DOHH2 (cell line): ENCODE results near the gene NNAT.
"Not testable (repeated sequence)": the region's sequence is repeated elsewhere in the genome, so short reads cannot be mapped to it uniquely, and the experiment has no call there.

Experiments
- H3F3A ChIP-seq: fragments of 200-600 bp; sonication (generic), shearing (Covaris generic); 2 replicates; pipeline ENCODE4 v1.6.0; 2016; ENCODE audit warnings: antibody characterized with exemption, mild to moderate bottlenecking; ENCODE audit not compliant: control insufficient read depth, insufficient read depth
- H3K27ac ChIP-seq: fragments of 200-600 bp; sonication (generic); 2 replicates; pipeline ENCODE4 v1.5.1; 2014; ENCODE audit warnings: low read depth, mild to moderate bottlenecking, low read length, moderate library complexity
- H3K27me3 ChIP-seq: fragments of 200-600 bp; sonication (generic); 2 replicates; pipeline ENCODE4 v1.6.1; 2014; ENCODE audit warnings: mild to moderate bottlenecking, low read length, mixed read lengths; ENCODE audit not compliant: control insufficient read depth
- H3K36me3 ChIP-seq: fragments of 200-600 bp; sonication (generic); 2 replicates; pipeline ENCODE4 v1.6.1; 2014; ENCODE audit warnings: mild to moderate bottlenecking, low read length, moderate library complexity, mixed read lengths; ENCODE audit not compliant: control insufficient read depth
- H3K4me1 ChIP-seq: fragments of 200-600 bp; sonication (generic); 2 replicates; pipeline ENCODE4 v1.6.1; 2014; ENCODE audit warnings: mild to moderate bottlenecking, low read length, mixed read lengths; ENCODE audit not compliant: control insufficient read depth
- H3K4me2 ChIP-seq: fragments of 200-600 bp; sonication (generic); 2 replicates; pipeline ENCODE4 v1.6.0; 2014; ENCODE audit warnings: mild to moderate bottlenecking, low read length, moderate library complexity
- H3K4me3 ChIP-seq: fragments of 200-600 bp; sonication (generic); 2 replicates; pipeline ENCODE4 v1.5.1; 2014; ENCODE audit warnings: mild to moderate bottlenecking, low read length, mixed read lengths
- H3K79me2 ChIP-seq: fragments of 200-600 bp; sonication (generic); 2 replicates; pipeline ENCODE4 v1.6.1; 2014; ENCODE audit warnings: mild to moderate bottlenecking, low read length, mixed read lengths; ENCODE audit not compliant: control insufficient read depth
- H3K9me2 ChIP-seq: fragments of 200-600 bp; sonication (generic); replicated peaks from 2 replicates; pipeline ENCODE4 v1.6.1; 2014; ENCODE audit warnings: mild to moderate bottlenecking, low read length, mixed read lengths; ENCODE audit not compliant: control insufficient read depth
- H3K9me3 ChIP-seq: fragments of 200-600 bp; sonication (generic); 2 replicates; pipeline ENCODE4 v1.6.1; 2014; ENCODE audit warnings: antibody characterized with exemption, low read length, mixed read lengths; ENCODE audit not compliant: control insufficient read depth, insufficient read depth
- H4K20me1 ChIP-seq: fragments of 200-600 bp; sonication (generic); 2 replicates; pipeline ENCODE4 v1.6.0; 2014; ENCODE audit warnings: low read depth, mild to moderate bottlenecking, antibody characterized with exemption, low read length, moderate library complexity; ENCODE audit not compliant: control insufficient read depth, insufficient read depth
- EZH2phosphoT487 ChIP-seq: fragments of 200-600 bp; sonication (generic); IDR thresholded peaks from 2 replicates; pipeline ENCODE4 v1.6.1; 2017; ENCODE audit warnings: borderline replicate concordance, mild to moderate bottlenecking, antibody characterized with exemption, low read length, moderate library complexity, mixed read lengths
- TF ChIP-seq, protein P1 (sequence below): fragments of 200-600 bp; sonication (generic); IDR thresholded peaks from one replicate; pipeline ENCODE4 v1.5.1; 2014; ENCODE audit warnings: antibody characterized with exemption, mild to moderate bottlenecking, low read depth, low read length; ENCODE audit not compliant: poor library complexity, severe bottlenecking

Gene NNAT, protein sequence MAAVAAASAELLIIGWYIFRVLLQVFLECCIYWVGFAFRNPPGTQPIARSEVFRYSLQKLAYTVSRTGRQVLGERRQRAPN

DNA sequence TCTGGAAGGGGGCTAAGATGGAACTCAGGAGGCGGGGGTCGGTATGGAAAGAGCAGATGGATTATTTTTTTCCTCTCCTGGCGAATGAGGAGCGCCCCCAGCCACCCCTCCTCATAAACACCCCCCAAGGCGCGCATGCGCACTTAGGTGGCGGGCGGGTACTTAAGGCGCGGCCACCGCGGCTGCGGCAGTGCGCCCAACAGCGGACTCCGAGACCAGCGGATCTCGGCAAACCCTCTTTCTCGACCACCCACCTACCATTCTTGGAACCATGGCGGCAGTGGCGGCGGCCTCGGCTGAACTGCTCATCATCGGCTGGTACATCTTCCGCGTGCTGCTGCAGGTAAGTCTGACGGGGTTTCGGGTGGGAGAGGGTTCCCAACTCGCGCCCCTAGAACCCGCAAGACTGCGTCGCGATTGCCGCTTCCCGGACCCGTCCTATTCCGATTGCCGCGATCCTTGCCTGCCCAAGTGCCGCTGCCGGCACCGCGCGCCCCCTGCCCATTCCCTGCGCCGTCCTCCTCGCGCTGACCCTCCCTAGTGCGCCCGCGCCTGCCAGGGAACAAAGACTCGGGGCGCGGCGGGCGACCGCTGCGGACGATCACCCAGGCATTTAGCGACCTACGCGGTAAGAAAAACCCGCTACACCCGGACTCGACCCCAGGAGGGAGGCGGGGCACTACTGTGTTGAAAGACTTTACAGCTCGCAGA, at the start of gene NNAT:
TSS of gene NNAT (plus strand) at position 190 of the 711 bp plus-strand sequence. CDS start at position 272, 82 bp downstream.
- no peaks in the 10 kb centered on the region for H3F3A ChIP-seq
- H3K9me2 ChIP-seq: no peaks in the 10 kb centered on the region
- peaks cover 63% of the 10 kb centered on the region for H3K79me2 ChIP-seq
- no peak for TF ChIP-seq EZH2phosphoT487
- TF ChIP-seq, protein P1, sequence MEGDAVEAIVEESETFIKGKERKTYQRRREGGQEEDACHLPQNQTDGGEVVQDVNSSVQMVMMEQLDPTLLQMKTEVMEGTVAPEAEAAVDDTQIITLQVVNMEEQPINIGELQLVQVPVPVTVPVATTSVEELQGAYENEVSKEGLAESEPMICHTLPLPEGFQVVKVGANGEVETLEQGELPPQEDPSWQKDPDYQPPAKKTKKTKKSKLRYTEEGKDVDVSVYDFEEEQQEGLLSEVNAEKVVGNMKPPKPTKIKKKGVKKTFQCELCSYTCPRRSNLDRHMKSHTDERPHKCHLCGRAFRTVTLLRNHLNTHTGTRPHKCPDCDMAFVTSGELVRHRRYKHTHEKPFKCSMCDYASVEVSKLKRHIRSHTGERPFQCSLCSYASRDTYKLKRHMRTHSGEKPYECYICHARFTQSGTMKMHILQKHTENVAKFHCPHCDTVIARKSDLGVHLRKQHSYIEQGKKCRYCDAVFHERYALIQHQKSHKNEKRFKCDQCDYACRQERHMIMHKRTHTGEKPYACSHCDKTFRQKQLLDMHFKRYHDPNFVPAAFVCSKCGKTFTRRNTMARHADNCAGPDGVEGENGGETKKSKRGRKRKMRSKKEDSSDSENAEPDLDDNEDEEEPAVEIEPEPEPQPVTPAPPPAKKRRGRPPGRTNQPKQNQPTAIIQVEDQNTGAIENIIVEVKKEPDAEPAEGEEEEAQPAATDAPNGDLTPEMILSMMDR: no peak
- peaks cover 10% of the 10 kb centered on the region; the same call in 1 of the 2 replicates for H4K20me1 ChIP-seq
- H3K4me3 ChIP-seq: peak within 1 kb of the TSS; percentile 48
- peaks cover 15% of the 10 kb centered on the region for H3K4me1 ChIP-seq
- peak within 1 kb of the TSS; percentile 35 for H3K4me2 ChIP-seq
- H3K27ac ChIP-seq: no peak within 1 kb of the TSS
- H3K9me3 ChIP-seq: no peaks in the 10 kb centered on the region
- 0 out of 2 replicates have a peak, but pooled peaks cover 2% of the 10 kb centered on the region for H3K36me3 ChIP-seq
- no peaks in the 10 kb centered on the region for H3K27me3 ChIP-seq

DNA sequence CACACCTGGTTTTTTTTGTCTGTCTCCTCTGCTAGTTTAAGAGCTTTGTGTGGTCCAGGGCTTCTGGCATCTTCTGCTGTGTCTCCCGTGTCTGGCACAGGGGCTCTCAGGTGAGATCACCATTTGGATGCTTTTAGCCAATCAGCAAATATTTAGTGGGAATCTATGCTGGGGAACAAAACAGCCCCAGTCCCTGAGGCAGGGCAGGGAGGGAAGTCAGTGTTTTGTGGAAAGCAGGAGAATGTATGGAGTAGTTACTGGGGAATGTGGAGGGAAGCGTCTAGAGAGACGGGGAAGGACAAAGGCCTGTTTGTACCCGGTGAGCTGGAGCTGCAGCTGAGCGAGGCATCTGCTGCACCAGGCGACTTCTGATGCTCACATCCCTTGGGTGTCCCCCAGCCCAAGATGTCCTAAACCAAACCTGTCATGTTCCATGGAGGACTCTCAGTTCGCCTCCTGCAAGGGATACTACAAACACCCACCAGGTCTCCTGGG, 49.3 kb upstream of the NNAT start:
- no peak overlapping the region for H3K4me3 ChIP-seq
- peaks cover 4% of the 10 kb centered on the region; the same call in 1 of the 2 replicates for H3K4me1 ChIP-seq
- TF ChIP-seq, protein P1: no peak
- no peak for TF ChIP-seq EZH2phosphoT487
- H3K27ac ChIP-seq: no peak overlapping the region
- no peak overlapping the region for H3K4me2 ChIP-seq
- no peaks in the 10 kb centered on the region for H3K36me3 ChIP-seq
- H3K27me3 ChIP-seq: peaks cover 8% of the 10 kb centered on the region; the same call in 1 of the 2 replicates
- no peaks in the 10 kb centered on the region for H3K79me2 ChIP-seq
- no peaks in the 10 kb centered on the region for H3K9me2 ChIP-seq
- no peaks in the 10 kb centered on the region for H4K20me1 ChIP-seq
- H3F3A ChIP-seq: no peaks in the 10 kb centered on the region
- H3K9me3 ChIP-seq: no peaks in the 10 kb centered on the region

DNA sequence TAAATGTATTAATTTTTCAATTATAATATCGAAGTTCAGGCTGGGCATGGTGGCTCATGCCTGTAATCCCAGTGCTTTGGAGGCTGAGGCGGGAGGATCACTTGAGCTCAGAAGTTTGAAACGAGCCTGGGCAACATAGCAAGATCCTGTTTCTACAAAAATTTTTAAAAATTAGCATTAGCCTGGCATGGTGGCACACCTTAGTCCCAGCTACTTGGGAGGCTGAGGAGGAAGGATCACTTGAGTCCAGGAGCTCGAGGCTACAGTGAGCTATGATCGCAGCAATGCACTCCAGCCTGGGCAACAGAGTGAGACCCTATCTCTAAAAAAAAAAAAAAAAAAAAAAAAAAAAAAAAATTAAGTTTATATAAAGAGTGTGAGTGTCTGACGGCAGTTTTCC, 48.6 kb upstream of the NNAT start:
- not testable (repeated sequence) for H3K27me3 ChIP-seq, H3F3A ChIP-seq, H4K20me1 ChIP-seq, H3K79me2 ChIP-seq, H3K4me2 ChIP-seq, H3K9me2 ChIP-seq, H3K4me3 ChIP-seq, H3K4me1 ChIP-seq, H3K27ac ChIP-seq, H3K36me3 ChIP-seq, H3K9me3 ChIP-seq
